Fibroblast of villous mesenchyme (primary cell): ENCODE data around the gene TPCN2. TPM values are rescaled to one million over a fixed set of nuclear protein-coding genes. Genes with fewer than 3 reads are reported as not detected.

Experiments
- DNase-seq: peaks from one replicate; pipeline ENCODE4 v3.0.0-alpha.2; 2010; ENCODE audit warnings: low read depth
- H3K4me3 ChIP-seq: 2 replicates; pipeline ENCODE4 v1.5.1; 2011; ENCODE audit warnings: low read depth, mild to moderate bottlenecking, low read length
- CTCF ChIP-seq: IDR thresholded peaks from 2 replicates; pipeline ENCODE4 v1.5.1; 2012; ENCODE audit warnings: low read depth, mild to moderate bottlenecking, low read length; ENCODE audit not compliant: insufficient read depth
- total RNA-seq: library from RNA; depleted of rRNA; stranded (reverse); fragments of >200 nt; gene quantifications from 2 replicates; pipeline ENCODE4 v1.2.3, GENCODE V29; 2012

TPCN2 gene
- total RNA-seq, 1 donor: 10.4 TPM

- no peak for DNase-seq
- no peak for TF ChIP-seq CTCF
Measured at GRCh38 chr11:69111624-69112542, 63.2 kb downstream of the TPCN2 start.

GRCh38 chr11:69113226-69113625, 64.5 kb downstream of the TPCN2 start:
- H3K4me3 ChIP-seq: no peak overlapping the region
- no peak for TF ChIP-seq CTCF
- no peak for DNase-seq

More at GRCh38 chr11:69111624-69112542, 63.2 kb downstream of the TPCN2 start:
- H3K4me3 ChIP-seq: no peak overlapping the region

GRCh38 chr11:69113646-69114340, 65.1 kb downstream of the TPCN2 start:
- no peak for TF ChIP-seq CTCF
- DNase-seq: no peak
- H3K4me3 ChIP-seq: no peak overlapping the region

GRCh38 chr11:69114362-69114761, 65.6 kb downstream of the TPCN2 start:
- DNase-seq: no peak
- H3K4me3 ChIP-seq: no peak overlapping the region
- TF ChIP-seq CTCF: no peak

- DNase-seq: no peak
Measured at GRCh38 chr11:69114811-69115523, 66.2 kb downstream of the TPCN2 start.

More at GRCh38 chr11:69114811-69115523, 66.2 kb downstream of the TPCN2 start:
- TF ChIP-seq CTCF: no peak
- no peak overlapping the region for H3K4me3 ChIP-seq
